Uterus (tissue), 4 donors: ENCODE data around the gene MIF4GD. TPM values are rescaled to one million over a fixed set of nuclear protein-coding genes. Genes with fewer than 3 reads are reported as not detected.

ENCODE experiments used
- DNase-seq, 2 donors: peaks; one replicate each; pipeline ENCODE4 v3.0.0-alpha.2; 2019 to 2020
- H3K27ac ChIP-seq, 2 donors: fragments of 200-600 bp; sonication (generic); 1 replicate in 1 of 2; 2 replicates in 1 of 2; pipeline ENCODE4 v1.5.1; 2016 to 2018
- H3K27me3 ChIP-seq, 2 donors: fragments of 200-600 bp; sonication (generic); one replicate each; pipeline ENCODE4 v1.5.1; 2018 to 2019; ENCODE audit warnings: control low read depth in 1 of 2
- H3K36me3 ChIP-seq, 2 donors: fragments of 200-600 bp; sonication (generic); one replicate each; pipeline ENCODE4 v1.5.1; 2019; ENCODE audit warnings: control low read depth in 1 of 2
- H3K4me1 ChIP-seq, 2 donors: fragments of 200-600 bp; sonication (generic); one replicate each; pipeline ENCODE4 v1.5.1; 2018 to 2019; ENCODE audit warnings: control low read depth in 1 of 2
- H3K4me3 ChIP-seq, 2 donors: fragments of 200-600 bp; sonication (generic); 1 replicate in 1 of 2; 2 replicates in 1 of 2; pipeline ENCODE4 v1.5.1; 2018 to 2019; ENCODE audit warnings: mild to moderate bottlenecking in 1 of 2
- H3K9me3 ChIP-seq, 2 donors: fragments of 200-600 bp; sonication (generic); one replicate each; pipeline ENCODE4 v1.5.1; 2019; ENCODE audit warnings: control low read depth in 1 of 2
- POLR2A ChIP-seq, 2 donors: fragments of 450-650 bp; IDR thresholded peaks; one replicate each; pipeline ENCODE4 v1.6.1; 2016; ENCODE audit warnings: antibody characterized with exemption in 2 of 2, mild to moderate bottlenecking in 1 of 2, moderate library complexity in 1 of 2
- intact Hi-C: fragments of 100-400 bp; cut with DNase I; formaldehyde crosslinking; loops from one replicate; pipeline ENCODE4 v1.15.1; 2023; ENCODE audit warnings: low total_unique reads
- total RNA-seq, 4 donors: library from RNA; depleted of rRNA in 3 of 4; stranded (reverse); fragments of >200 nt in 3 of 4; gene quantifications; one replicate each; pipeline versions ENCODE4 v1.1.0 to v1.2.4, GENCODE V29; 2014 to 2023
- TF ChIP-seq, protein P1 (sequence below), 4 experiments: fragments of 200-600 bp in 2 of 4; fragments of 450-650 bp in 2 of 4; sonication (generic) in 2 of 4; IDR thresholded peaks; one replicate each; pipeline ENCODE4 v1.5.1; 2016 to 2019; ENCODE audit warnings: antibody characterized with exemption in 4 of 4, mild to moderate bottlenecking in 2 of 4, moderate library complexity in 1 of 4
- donor health status: DM: yes; HTN: yes; CAD: no.

The MIF4GD gene
- total RNA-seq, 4 donors from 2014 or later, result 11.7 to 45.3 (median 25.8) TPM

DNA sequence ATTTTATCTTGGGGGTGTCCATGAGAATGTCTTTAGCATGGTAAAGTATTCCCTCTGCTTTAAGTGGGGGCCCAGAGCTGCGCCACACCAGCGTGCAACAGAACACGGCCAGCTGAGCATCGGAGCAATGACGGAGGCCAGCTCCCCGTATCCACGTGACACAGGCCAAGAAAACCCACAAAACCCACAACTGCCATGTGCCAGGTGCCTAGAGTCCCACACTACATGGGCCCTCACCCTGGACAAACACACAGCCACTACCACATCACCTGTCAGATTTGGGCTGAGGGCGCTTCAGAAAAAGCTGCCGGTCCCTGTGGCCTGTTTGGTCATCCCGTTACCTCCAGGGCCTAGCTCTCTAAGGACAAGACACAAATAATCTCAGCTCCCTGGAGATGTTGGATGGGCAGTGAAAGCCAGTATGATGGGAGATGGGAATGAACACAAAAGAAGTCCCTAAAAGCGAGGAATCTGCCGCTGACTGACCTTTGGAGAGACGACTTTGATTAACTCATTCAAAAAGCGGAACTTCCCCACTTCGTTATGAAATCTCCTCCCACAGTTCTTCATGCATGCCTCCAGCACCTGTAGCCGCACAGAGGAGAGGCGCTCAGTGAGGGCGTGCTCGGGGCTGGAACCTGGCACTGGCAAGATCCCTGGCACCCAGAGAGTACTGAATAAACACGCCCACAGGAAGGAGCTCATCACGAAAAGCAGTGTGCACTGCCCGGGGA, 26.7 kb downstream of the MIF4GD start:
- Histone ChIP-seq H3K9me3 (no peaks in the 10 kb centered on the region), H3K27me3 (no peaks in the 10 kb centered on the region), H3K4me1 (no peaks in the 10 kb centered on the region), H3K27ac (no peak overlapping the region), H3K4me3 (no peak overlapping the region), H3K36me3 (no peaks in the 10 kb centered on the region)
- no peak for DNase-seq
- TF ChIP-seq, protein P1, sequence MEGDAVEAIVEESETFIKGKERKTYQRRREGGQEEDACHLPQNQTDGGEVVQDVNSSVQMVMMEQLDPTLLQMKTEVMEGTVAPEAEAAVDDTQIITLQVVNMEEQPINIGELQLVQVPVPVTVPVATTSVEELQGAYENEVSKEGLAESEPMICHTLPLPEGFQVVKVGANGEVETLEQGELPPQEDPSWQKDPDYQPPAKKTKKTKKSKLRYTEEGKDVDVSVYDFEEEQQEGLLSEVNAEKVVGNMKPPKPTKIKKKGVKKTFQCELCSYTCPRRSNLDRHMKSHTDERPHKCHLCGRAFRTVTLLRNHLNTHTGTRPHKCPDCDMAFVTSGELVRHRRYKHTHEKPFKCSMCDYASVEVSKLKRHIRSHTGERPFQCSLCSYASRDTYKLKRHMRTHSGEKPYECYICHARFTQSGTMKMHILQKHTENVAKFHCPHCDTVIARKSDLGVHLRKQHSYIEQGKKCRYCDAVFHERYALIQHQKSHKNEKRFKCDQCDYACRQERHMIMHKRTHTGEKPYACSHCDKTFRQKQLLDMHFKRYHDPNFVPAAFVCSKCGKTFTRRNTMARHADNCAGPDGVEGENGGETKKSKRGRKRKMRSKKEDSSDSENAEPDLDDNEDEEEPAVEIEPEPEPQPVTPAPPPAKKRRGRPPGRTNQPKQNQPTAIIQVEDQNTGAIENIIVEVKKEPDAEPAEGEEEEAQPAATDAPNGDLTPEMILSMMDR (IDR thresholded peaks at IDR 0.05), result no peak
- no peak for TF ChIP-seq POLR2A (IDR thresholded peaks at IDR 0.05)
- intact Hi-C loops, result no loop called here

DNA sequence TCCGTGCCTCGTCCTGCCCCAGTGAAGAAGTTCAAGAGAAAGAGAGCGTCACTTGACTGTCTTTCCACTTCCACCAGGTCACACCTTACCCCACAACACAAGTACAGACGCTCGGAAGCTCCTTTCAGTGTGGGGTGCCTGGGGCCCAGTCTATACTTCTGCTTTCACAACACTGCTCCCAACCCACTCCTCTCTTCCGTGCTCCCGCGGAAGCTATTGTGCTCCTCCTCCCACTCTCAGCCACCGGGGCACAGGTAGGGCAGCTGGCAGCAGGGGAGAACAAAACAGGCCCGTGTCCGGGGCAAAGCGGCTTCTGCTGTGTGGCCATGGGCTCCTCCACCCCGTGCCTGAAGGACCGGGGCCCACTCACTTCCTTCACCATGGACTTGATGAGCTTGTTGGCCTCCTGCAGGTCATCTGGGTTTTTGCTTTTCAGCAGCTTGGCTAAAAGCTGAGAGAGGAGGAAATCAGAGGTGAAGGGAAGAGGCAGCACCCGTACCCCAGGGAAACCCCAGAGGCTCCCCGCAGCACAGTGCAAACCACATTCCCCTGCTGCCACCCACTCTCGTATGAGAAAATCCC, 28.5 kb downstream of the MIF4GD start:
- Histone ChIP-seq H3K9me3 (no peaks in the 10 kb centered on the region), H3K36me3 (no peaks in the 10 kb centered on the region), H3K4me1 (no peaks in the 10 kb centered on the region), H3K4me3 (no peak overlapping the region), H3K27ac (no peak overlapping the region), H3K27me3 (no peaks in the 10 kb centered on the region)
- no peak for DNase-seq
- TF ChIP-seq, protein P1 (IDR thresholded peaks at IDR 0.05), result no peak
- TF ChIP-seq POLR2A (IDR thresholded peaks at IDR 0.05), result no peak
- intact Hi-C loops, result no loop called here

DNA sequence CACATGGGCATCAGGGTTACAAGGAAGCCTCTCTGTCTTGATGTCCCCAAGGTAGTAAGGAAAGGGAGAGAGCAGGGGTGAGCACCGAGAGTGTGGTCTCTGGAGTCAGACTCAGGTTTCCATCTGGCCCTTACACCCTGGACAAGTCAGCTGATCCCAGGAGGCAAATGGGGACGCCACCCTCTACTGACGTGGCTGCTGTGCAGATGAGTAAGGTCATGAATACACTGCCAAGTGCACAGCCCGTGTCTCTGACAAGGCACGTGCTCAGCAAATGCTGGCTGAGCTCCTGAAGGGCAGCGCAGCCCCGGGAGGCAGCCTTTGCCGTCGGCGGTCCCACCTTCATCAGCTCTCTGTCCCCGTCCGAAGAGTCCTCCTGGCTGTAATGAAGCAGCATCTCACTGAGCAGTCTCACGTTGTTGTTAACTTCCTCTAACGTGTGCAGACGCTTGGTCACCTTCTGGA, 29.0 kb downstream of the MIF4GD start:
- no peak for DNase-seq
- Histone ChIP-seq H3K27ac (no peak overlapping the region), H3K36me3 (no peaks in the 10 kb centered on the region), H3K4me1 (no peaks in the 10 kb centered on the region), H3K27me3 (no peaks in the 10 kb centered on the region), H3K9me3 (no peaks in the 10 kb centered on the region), H3K4me3 (no peak overlapping the region)
- TF ChIP-seq POLR2A (IDR thresholded peaks at IDR 0.05), result no peak
- TF ChIP-seq, protein P1 (IDR thresholded peaks at IDR 0.05), result no peak
- intact Hi-C loops, result no loop called here

DNA sequence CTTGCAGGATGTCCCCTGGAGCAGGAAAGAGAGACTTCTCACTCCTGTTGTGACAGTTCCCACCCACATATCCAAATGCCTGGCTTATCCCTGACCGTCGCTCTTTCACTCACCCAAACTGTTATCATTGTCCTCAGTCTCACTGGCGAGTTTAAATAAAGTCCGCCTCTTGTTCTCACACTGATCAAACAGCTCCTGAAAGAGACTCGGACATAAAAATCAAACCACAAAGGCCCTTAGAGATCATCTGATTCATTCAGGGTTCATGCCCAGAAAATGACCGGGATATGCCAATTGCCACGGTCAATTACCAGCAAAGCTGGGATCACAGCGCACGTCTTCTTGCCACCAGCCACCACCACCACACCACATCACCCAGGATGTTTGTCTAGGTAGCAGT, 29.5 kb downstream of the MIF4GD start:
- H3K4me1 ChIP-seq, result no peaks in the 10 kb centered on the region
- no peaks in the 10 kb centered on the region for H3K36me3 ChIP-seq
- no peaks in the 10 kb centered on the region for H3K9me3 ChIP-seq
- no peak overlapping the region for H3K27ac ChIP-seq
- no peak overlapping the region for H3K4me3 ChIP-seq
- H3K27me3 ChIP-seq, result no peaks in the 10 kb centered on the region
- no peak for TF ChIP-seq POLR2A (IDR thresholded peaks at IDR 0.05)
- TF ChIP-seq, protein P1 (IDR thresholded peaks at IDR 0.05), result no peak
- no peak for DNase-seq
- intact Hi-C loops, result no loop called here

DNA sequence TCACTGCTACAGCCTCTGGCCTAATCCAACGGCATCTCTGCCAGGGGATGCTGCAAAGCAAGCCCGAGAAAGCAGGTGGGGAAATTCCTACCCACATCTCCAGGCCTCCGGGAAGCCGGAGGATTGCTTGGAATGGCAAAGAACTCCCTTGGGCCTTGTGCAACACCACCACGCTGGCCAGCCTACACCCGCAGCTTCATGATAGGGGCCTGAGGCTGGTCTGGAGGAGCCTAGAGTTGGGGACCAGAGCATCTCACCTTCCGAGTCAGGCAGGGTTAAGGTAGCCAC, 29.9 kb downstream of the MIF4GD start:
- Histone ChIP-seq H3K4me3 (no peak overlapping the region), H3K4me1 (no peaks in the 10 kb centered on the region), H3K27ac (no peak overlapping the region), H3K36me3 (no peaks in the 10 kb centered on the region), H3K9me3 (no peaks in the 10 kb centered on the region), H3K27me3 (no peaks in the 10 kb centered on the region)
- no peak for TF ChIP-seq POLR2A (IDR thresholded peaks at IDR 0.05)
- TF ChIP-seq, protein P1 (IDR thresholded peaks at IDR 0.05), result no peak
- intact Hi-C loops, result no loop called here
- DNase-seq, result no peak
